ENCODE measurements around the gene TMEM125. TPM values are rescaled to one million over a fixed set of nuclear protein-coding genes. Genes with fewer than 3 reads are reported as not detected.

The TMEM125 gene
- total RNA-seq, 1 donor from 2014 or later: 41.1 TPM

DNA sequence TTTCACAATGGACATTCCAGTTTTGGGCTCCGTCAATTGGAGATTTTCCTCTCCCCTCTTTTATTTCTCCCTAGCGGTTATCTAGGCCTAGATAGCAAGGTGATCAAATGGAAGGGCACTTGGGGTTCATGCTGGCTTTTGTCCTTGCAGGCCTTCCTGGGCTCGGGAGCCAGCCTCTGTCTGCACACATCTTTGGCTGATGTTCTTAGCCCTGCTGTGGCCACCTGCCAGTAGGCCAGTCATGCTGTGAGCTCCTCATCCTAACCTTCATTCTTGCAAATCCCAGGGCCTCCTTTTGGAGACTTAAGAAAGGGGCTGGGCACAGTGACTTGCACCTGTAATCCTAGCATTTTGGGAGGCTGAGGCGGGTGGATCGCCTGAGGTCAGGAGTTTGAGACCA, 44.5 kb downstream of the TMEM125 start:
- TF ChIP-seq, protein P1, sequence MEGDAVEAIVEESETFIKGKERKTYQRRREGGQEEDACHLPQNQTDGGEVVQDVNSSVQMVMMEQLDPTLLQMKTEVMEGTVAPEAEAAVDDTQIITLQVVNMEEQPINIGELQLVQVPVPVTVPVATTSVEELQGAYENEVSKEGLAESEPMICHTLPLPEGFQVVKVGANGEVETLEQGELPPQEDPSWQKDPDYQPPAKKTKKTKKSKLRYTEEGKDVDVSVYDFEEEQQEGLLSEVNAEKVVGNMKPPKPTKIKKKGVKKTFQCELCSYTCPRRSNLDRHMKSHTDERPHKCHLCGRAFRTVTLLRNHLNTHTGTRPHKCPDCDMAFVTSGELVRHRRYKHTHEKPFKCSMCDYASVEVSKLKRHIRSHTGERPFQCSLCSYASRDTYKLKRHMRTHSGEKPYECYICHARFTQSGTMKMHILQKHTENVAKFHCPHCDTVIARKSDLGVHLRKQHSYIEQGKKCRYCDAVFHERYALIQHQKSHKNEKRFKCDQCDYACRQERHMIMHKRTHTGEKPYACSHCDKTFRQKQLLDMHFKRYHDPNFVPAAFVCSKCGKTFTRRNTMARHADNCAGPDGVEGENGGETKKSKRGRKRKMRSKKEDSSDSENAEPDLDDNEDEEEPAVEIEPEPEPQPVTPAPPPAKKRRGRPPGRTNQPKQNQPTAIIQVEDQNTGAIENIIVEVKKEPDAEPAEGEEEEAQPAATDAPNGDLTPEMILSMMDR (IDR thresholded peaks at IDR 0.05; ENCODE audit: unreplicated experiment): no peak
- no peak for DNase-seq (ENCODE audit: low spot score, unreplicated experiment)
- Mint-ChIP-seq H3K9me3 (ENCODE audit: low read depth) (no peaks in the 10 kb centered on the region), H3K27ac (no peak overlapping the region), H3K4me3 (ENCODE audit: low read depth) (no peak overlapping the region), H3K36me3 (ENCODE audit: insufficient read depth) (no peaks in the 10 kb centered on the region), H3K27me3 (peaks cover 12% of the 10 kb centered on the region), H3K4me1 (ENCODE audit: low read depth) (peaks cover 3% of the 10 kb centered on the region)

DNA sequence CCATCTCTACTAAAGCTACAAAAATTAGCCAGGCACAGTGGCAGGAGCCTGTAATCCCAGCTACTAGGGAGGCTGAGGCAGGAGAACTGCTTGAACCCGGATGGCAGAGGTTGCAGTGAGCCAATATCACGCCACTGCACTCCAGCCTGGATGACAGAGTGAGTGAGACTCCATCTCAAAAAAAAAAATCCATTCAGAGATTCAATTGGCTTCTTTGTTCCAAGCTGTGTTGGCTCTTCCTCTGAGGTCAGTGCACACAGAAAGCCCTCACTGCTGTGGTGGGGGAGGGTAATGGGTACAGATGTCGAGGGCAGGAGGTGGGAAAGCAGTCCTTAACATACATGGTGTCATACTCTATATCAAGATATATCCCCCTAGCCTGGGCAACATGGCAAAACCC, 45.7 kb downstream of the TMEM125 start:
- Mint-ChIP-seq H3K36me3 (ENCODE audit: insufficient read depth) (no peaks in the 10 kb centered on the region), H3K4me1 (ENCODE audit: low read depth) (peaks cover 3% of the 10 kb centered on the region), H3K27ac (no peak overlapping the region)

DNA sequence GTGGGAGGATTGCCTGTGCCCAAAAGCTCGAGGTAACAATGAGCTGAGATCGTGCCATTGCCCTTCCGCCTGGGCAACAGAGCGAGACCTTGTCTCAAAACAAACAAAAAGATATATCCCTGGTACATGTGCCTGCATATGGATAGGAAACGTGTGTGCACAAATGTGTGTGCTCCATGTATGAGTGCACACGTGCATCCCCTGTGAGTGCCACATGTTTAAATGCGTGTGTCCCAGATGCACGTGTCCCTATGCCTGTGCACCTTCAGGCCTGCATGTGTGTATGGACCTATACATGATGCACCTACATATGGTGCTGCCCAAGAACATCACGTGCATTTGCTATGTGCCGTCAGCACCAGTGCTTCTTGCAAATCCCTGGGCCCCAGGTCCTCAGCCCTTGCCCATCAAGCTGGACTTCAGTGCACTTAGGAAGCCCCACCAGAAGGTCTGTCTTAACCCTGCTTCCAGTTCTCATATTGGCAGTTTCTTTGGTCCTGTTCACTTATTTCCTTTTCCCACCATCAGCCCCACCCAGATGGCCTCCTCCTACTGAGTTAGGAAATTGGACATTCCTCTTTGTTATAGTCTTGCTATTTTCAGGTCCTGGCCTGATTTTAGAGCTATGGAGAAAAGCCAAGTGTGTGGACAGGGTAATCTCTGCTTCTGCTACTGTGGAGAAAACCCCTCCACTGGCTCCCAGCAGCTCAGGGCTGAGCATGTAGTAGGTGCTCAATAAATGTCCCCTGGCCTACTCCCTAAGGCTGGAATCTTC, 46.4 kb downstream of the TMEM125 start:
- Mint-ChIP-seq H3K27me3 (peaks cover 7% of the 10 kb centered on the region), H3K4me3 (ENCODE audit: low read depth) (no peak overlapping the region), H3K36me3 (ENCODE audit: insufficient read depth) (no peaks in the 10 kb centered on the region), H3K9me3 (ENCODE audit: low read depth) (no peaks in the 10 kb centered on the region), H3K27ac (no peak overlapping the region), H3K4me1 (ENCODE audit: low read depth) (peaks cover 3% of the 10 kb centered on the region)
- TF ChIP-seq, protein P1 (IDR thresholded peaks at IDR 0.05; ENCODE audit: unreplicated experiment): no peak
- no peak for DNase-seq (ENCODE audit: low spot score, unreplicated experiment)

More for the DNA sequence above, 45.7 kb downstream of the TMEM125 start:
- H3K4me3 Mint-ChIP-seq (ENCODE audit: low read depth): no peak overlapping the region
- no peak for DNase-seq (ENCODE audit: low spot score, unreplicated experiment)
- H3K9me3 Mint-ChIP-seq (ENCODE audit: low read depth): no peaks in the 10 kb centered on the region
- TF ChIP-seq, protein P1 (IDR thresholded peaks at IDR 0.05; ENCODE audit: unreplicated experiment): no peak
- peaks cover 12% of the 10 kb centered on the region for H3K27me3 Mint-ChIP-seq

DNA sequence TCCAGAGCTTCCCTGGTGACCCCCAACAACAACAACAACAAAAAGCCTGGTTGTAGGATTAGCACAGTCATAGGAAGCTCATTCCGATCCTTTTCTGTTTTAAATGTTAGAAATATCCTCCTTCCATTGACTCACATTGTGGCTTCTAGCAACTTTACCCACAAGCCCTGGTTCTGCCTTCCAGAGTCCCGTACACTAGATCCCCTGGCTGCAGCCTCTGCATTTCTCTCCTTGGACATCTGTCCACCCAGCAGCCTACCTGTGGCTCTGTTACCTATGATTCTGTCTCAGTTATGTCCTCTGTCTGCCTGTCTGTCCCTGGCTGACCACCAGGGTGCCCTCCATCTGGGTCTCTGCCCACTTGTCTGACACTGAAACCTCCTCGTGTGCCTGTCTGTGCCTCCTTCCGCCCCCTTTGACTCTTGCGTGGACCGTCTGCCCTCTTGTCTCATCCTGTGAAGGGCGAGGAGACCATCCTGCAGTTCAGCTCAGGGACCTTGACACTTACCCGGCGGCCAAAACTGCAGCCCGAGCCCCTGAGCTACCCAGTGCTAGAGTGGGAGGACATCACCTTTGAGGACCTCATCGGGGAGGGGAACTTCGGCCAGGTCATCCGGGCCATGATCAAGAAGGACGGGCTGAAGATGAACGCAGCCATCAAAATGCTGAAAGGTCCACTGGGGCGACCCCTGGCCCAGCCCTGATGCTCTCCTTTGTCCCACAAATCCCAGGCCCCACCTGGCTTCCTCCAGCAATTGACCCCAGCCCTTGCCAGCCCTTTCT, 47.1 kb downstream of the TMEM125 start:
- H3K9me3 Mint-ChIP-seq (ENCODE audit: low read depth): no peaks in the 10 kb centered on the region

More for the DNA sequence above, 47.1 kb downstream of the TMEM125 start:
- Mint-ChIP-seq H3K36me3 (ENCODE audit: insufficient read depth) (no peaks in the 10 kb centered on the region), H3K4me3 (ENCODE audit: low read depth) (no peak overlapping the region), H3K4me1 (ENCODE audit: low read depth) (peaks cover 3% of the 10 kb centered on the region), H3K27ac (no peak overlapping the region), H3K27me3 (peaks cover 7% of the 10 kb centered on the region)
- DNase-seq (ENCODE audit: low spot score, unreplicated experiment): no peak
- TF ChIP-seq, protein P1 (IDR thresholded peaks at IDR 0.05; ENCODE audit: unreplicated experiment): no peak
